GM18858 (cell line): ENCODE results near the gene NAV2.

Source experiments
- ATAC-seq: cut with Tn5 transposase; IDR thresholded peaks from one replicate; pipeline ENCODE4 v1.9.1; 2021; ENCODE audit not compliant: unreplicated experiment

The NAV2 gene

GRCh38 chr11:19963697-19964387 is 251.2 kb downstream of the NAV2 start:
- no peak for ATAC-seq

GRCh38 chr11:19966441-19966840 is 253.8 kb downstream of the NAV2 start:
- no peak for ATAC-seq

- ATAC-seq: no peak
Measured at GRCh38 chr11:19966927-19967326, 254.3 kb downstream of the NAV2 start.

- no peak for ATAC-seq
Measured at GRCh38 chr11:19967787-19968186, 255.2 kb downstream of the NAV2 start.

GRCh38 chr11:19968860-19969259 is 256.2 kb downstream of the NAV2 start:
- no peak for ATAC-seq

GRCh38 chr11:19970944-19971343 is 258.3 kb downstream of the NAV2 start:
- ATAC-seq: no peak

- ATAC-seq: no peak
Measured at GRCh38 chr11:19972091-19972490, 259.5 kb downstream of the NAV2 start.

GRCh38 chr11:19972651-19973050 is 260.0 kb downstream of the NAV2 start:
- no peak for ATAC-seq

GRCh38 chr11:19973136-19973635 is 260.5 kb downstream of the NAV2 start:
- ATAC-seq: no peak

- ATAC-seq: no peak
Measured at GRCh38 chr11:19974886-19975285, 262.2 kb downstream of the NAV2 start.

- no peak for ATAC-seq
Measured at GRCh38 chr11:19975414-19975990, 262.9 kb downstream of the NAV2 start.

GRCh38 chr11:19976281-19976941 is 263.8 kb downstream of the NAV2 start:
- ATAC-seq: no peak

GRCh38 chr11:19977941-19978340 is 265.3 kb downstream of the NAV2 start:
- no peak for ATAC-seq

- peak; percentile 75 for ATAC-seq
Measured at GRCh38 chr11:19978668-19979518, 266.3 kb downstream of the NAV2 start.

- ATAC-seq: peak; percentile 87
Measured at GRCh38 chr11:19979519-19979845, 266.8 kb downstream of the NAV2 start.

GRCh38 chr11:19980388-19980787 is 267.8 kb downstream of the NAV2 start:
- no peak for ATAC-seq

- ATAC-seq: no peak
Measured at GRCh38 chr11:19980957-19981669, 268.5 kb downstream of the NAV2 start.

- ATAC-seq: no peak
Measured at GRCh38 chr11:19982774-19983495, 270.3 kb downstream of the NAV2 start.

GRCh38 chr11:19984048-19984742 is 271.6 kb downstream of the NAV2 start:
- ATAC-seq: peak; percentile 32
